NCI-H2171 treated with DMSO at 0.1 percent for 48 hours (cell line): ENCODE data around the gene NAA35.
A peak's percentile ranks its signal among the peaks of the same experiment; 100 is the strongest.

ENCODE experiments used
- DNase-seq: peaks from one replicate; lab custom pipeline; 2025; lab: John Stamatoyannopoulos, UW

NAA35 gene

GRCh38 chr9:86062845-86063693 is 122.1 kb downstream of the NAA35 start:
- no peak for DNase-seq

- DNase-seq = peak; percentile 91
Measured at GRCh38 chr9:86064220-86064619, 123.3 kb downstream of the NAA35 start.

- DNase-seq = no peak
Measured at GRCh38 chr9:86069206-86069869, 128.4 kb downstream of the NAA35 start.
